HepG2 (cell line): ENCODE data around the gene COPS4. TPM values are rescaled to one million over a fixed set of nuclear protein-coding genes. Genes with fewer than 3 reads are reported as not detected.

Experiments
- ATAC-seq: fragments of 200-7000 bp; cut with Tn5 transposase; 3 replicates; pipeline ENCODE4 v1.9.1; 2020; ENCODE audit warnings: mild to moderate bottlenecking, moderate library complexity
- BruUV-seq: library from RNA; stranded (reverse); fragments of 400-500 nt; replicated peaks from 2 replicates; lab custom pipeline; 2021; lab: Mats Ljungman, UMichigan
- CTCF ChIA-PET: fragments of 300-600 bp; formaldehyde crosslinking; extraction: SDS; loops from one replicate; lab custom pipeline; 2021; ENCODE audit warnings: low total read pairs, inconsistent platforms, low intra/inter-chr PET ratio; lab: Yijun Ruan, JAX
- POLR2A ChIA-PET: fragments of 350-600 bp; sonication (Branson Sonifier 250); formaldehyde crosslinking; loops from one replicate; lab custom pipeline; 2020; ENCODE audit warnings: antibody characterized with exemption, inconsistent platforms; lab: Yijun Ruan, JAX
- DNase-seq: peaks from one replicate; pipeline ENCODE4 v3.0.0-alpha.2; 2015; ENCODE audit warnings: low spot score
- FAIRE-seq: peaks from 3 replicates; lab custom pipeline; 2011; peaks lifted over from hg19 to GRCh38; lab: Jason Lieb, UNC
- H2AFZ ChIP-seq: one replicate; pipeline ENCODE4 v1.6.1; 2011; ENCODE audit warnings: low read length, inconsistent platforms
- H3K27ac ChIP-seq: fragments of 300-600 bp; 3 replicates; pipeline ENCODE4 v1.8.0; 2011; ENCODE audit warnings: mixed run types, mild to moderate bottlenecking, mixed read lengths, low read length, inconsistent platforms; ENCODE audit not compliant: insufficient read depth; ENCODE audit errors: extremely low read length
- H3K27me3 ChIP-seq, 2 experiments: fragments of 200-600 bp in 1 of 2; 2 replicates in 1 of 2; 3 replicates in 1 of 2; pipeline versions ENCODE4 v1.6.0 to v1.8.0; 2011; ENCODE audit warnings: low read length in 2 of 2, mild to moderate bottlenecking in 2 of 2, moderate library complexity in 2 of 2, inconsistent platforms in 1 of 2; ENCODE audit not compliant: insufficient read depth in 2 of 2, control insufficient read depth in 1 of 2
- H3K36me3 ChIP-seq, 2 experiments: fragments of 200-600 bp in 1 of 2; replicated peaks in 1 of 2; 2 replicates in 1 of 2; 3 replicates in 1 of 2; pipeline versions ENCODE4 v1.5.1 to v1.8.0; 2011; ENCODE audit warnings: low read length in 2 of 2, inconsistent platforms in 1 of 2; ENCODE audit not compliant: insufficient read depth in 2 of 2, control insufficient read depth in 1 of 2
- H3K4me1 ChIP-seq: 2 replicates; pipeline ENCODE4 v1.5.1; 2012; ENCODE audit warnings: low read length, inconsistent platforms; ENCODE audit not compliant: insufficient read depth
- H3K4me2 ChIP-seq: 2 replicates; pipeline ENCODE4 v1.6.0; 2011; ENCODE audit warnings: low read depth, low read length, inconsistent platforms
- H3K4me3 ChIP-seq, 3 experiments: fragments of 200-600 bp in 1 of 3; sonication (generic), shearing (Covaris generic) in 1 of 3; replicated peaks in 1 of 3; 2 replicates each; pipeline ENCODE4 v1.5.1; 2011 to 2016; ENCODE audit warnings: low read length in 3 of 3, inconsistent platforms in 2 of 3, low read depth in 2 of 3, mild to moderate bottlenecking in 2 of 3, control low read depth in 1 of 3, mixed read lengths in 1 of 3; ENCODE audit not compliant: insufficient read depth in 1 of 3
- H3K79me2 ChIP-seq: one replicate; pipeline ENCODE4 v1.6.1; 2011; ENCODE audit warnings: low read length, inconsistent platforms; ENCODE audit not compliant: insufficient read depth
- H3K9ac ChIP-seq: 2 replicates; pipeline ENCODE4 v1.6.0; 2011; ENCODE audit warnings: mild to moderate bottlenecking, low read depth, low read length, inconsistent platforms; ENCODE audit not compliant: insufficient read depth
- H3K9me3 ChIP-seq: 2 replicates; pipeline ENCODE4 v1.5.1; 2012; ENCODE audit warnings: mild to moderate bottlenecking, low read length
- H4K20me1 ChIP-seq: 2 replicates; pipeline ENCODE4 v1.6.0; 2011; ENCODE audit warnings: inconsistent platforms, mild to moderate bottlenecking, low read length, moderate library complexity; ENCODE audit not compliant: insufficient read depth
- GMEB2 ChIP-seq: IDR thresholded peaks from 2 replicates; pipeline ENCODE4 v1.6.1; 2016; ENCODE audit warnings: missing biosample characterization, missing genetic modification reagents, low read depth
- MTF1 ChIP-seq: sonication (generic); formaldehyde crosslinking; IDR thresholded peaks from 2 replicates; pipeline ENCODE4 v1.5.0; 2020; ENCODE audit warnings: missing genetic modification reagents
- PCBP2 ChIP-seq: fragments of 200-400 bp; formaldehyde crosslinking; optimal IDR thresholded peaks from 2 replicates; pipeline ENCODE3; 2018; ENCODE audit warnings: low read length, low read depth; ENCODE audit not compliant: poor library complexity, severe bottlenecking
- SAP130 ChIP-seq: IDR thresholded peaks from 2 replicates; pipeline ENCODE4 v1.6.1; 2016; ENCODE audit warnings: low read depth
- SMAD9 ChIP-seq: sonication (generic); formaldehyde crosslinking; IDR thresholded peaks from 2 replicates; pipeline ENCODE4 v1.5.1; 2020; ENCODE audit warnings: mild to moderate bottlenecking, missing genetic modification reagents
- SUZ12 ChIP-seq: fragments of 150-350 bp; IDR thresholded peaks from 2 replicates; pipeline ENCODE4 v1.6.1; 2014; ENCODE audit warnings: low read depth, low read length
- TBX2 ChIP-seq: sonication (generic); formaldehyde crosslinking; IDR thresholded peaks from 2 replicates; pipeline ENCODE4 v1.5.0; 2020; ENCODE audit warnings: missing genetic modification reagents, mild to moderate bottlenecking, borderline replicate concordance
- ZBTB7B ChIP-seq: sonication (generic); formaldehyde crosslinking; IDR thresholded peaks from 2 replicates; pipeline ENCODE4 v1.4.0; 2020; ENCODE audit warnings: missing genetic modification reagents
- ZKSCAN5 ChIP-seq: sonication (generic); formaldehyde crosslinking; IDR thresholded peaks from 2 replicates; pipeline ENCODE4 v1.5.1; 2020; ENCODE audit warnings: mild to moderate bottlenecking, missing genetic modification reagents
- ZNF260 ChIP-seq: sonication (generic); formaldehyde crosslinking; IDR thresholded peaks from 2 replicates; pipeline ENCODE4 v1.4.0; 2020; ENCODE audit warnings: missing genetic modification reagents, low read depth, mild to moderate bottlenecking, borderline replicate concordance
- ZNF501 ChIP-seq: sonication (generic); formaldehyde crosslinking; IDR thresholded peaks from 2 replicates; pipeline ENCODE4 v1.5.1; 2020; ENCODE audit warnings: mild to moderate bottlenecking, moderate library complexity, missing genetic modification reagents
- ZNF574 ChIP-seq: sonication (generic); formaldehyde crosslinking; IDR thresholded peaks from 2 replicates; pipeline ENCODE4 v1.4.0; 2020; ENCODE audit warnings: missing genetic modification reagents
- ZNF780A ChIP-seq: sonication (generic); formaldehyde crosslinking; IDR thresholded peaks from 2 replicates; pipeline ENCODE4 v1.8.0; 2022; ENCODE audit warnings: mild to moderate bottlenecking, missing genetic modification reagents, moderate library complexity
- ZNF781 ChIP-seq: sonication (generic); formaldehyde crosslinking; IDR thresholded peaks from 2 replicates; pipeline ENCODE4 v1.5.1; 2020; ENCODE audit warnings: borderline replicate concordance, mild to moderate bottlenecking, missing genetic modification reagents; ENCODE audit errors: not compliant biosample characterization
- WGBS: methylation state at CpG from one replicate; pipeline ENCODE4 v1.1.6; 2017; ENCODE audit warnings: low lambda C conversion rate; 5-methylcytosine and 5-hydroxymethylcytosine counted together
- in situ Hi-C: cut with HindIII; loops from 2 replicates; pipeline ENCODE4 v1.10.0; 2017; ENCODE audit warnings: low pct_unique_long_range_greater_than_20kb; ENCODE audit not compliant: extremely low pct_ligation_motif_present
- intact Hi-C: fragments of 100-400 bp; cut with micrococcal nuclease; formaldehyde crosslinking; loops from one replicate; pipeline ENCODE4 v1.10.0; 2022; ENCODE audit not compliant: unreplicated experiment
- polyA plus RNA-seq, 8 experiments: library from polyadenylated mRNA; depleted of rRNA in 3 of 8; stranded (reverse) in 7 of 8; unstranded in 1 of 8; fragments of >200 nt; fragmentation: Illumina TruSeq in 4 of 8; extraction: Trizol in 4 of 8; gene quantifications; 2 replicates each; pipeline versions ENCODE4 v1.2.1 to v1.2.3, GENCODE V29; 2011 to 2016; ENCODE audit warnings: low read depth in 4 of 8, missing spikeins in 1 of 8, mixed read lengths in 1 of 8; ENCODE audit not compliant: insufficient read depth in 1 of 8
- total RNA-seq, 5 experiments: library from RNA; depleted of rRNA; stranded (reverse); fragments of >200 nt; fragmentation: Illumina TruSeq; extraction: Trizol; gene quantifications; 2 replicates each; pipeline ENCODE4 v1.2.3, GENCODE V29; 2016; ENCODE audit warnings: low read depth in 1 of 5

The COPS4 gene
- total and polyA plus RNA-seq, 2 of the 13 experiments (the other 11 are each of a cell fraction or from before 2014, with no cell fraction given), result 28.8 to 52.5 TPM

- Histone ChIP-seq H3K4me3 (peak overlapping the region in 2 of 3 experiments; percentile 19 to 95; a peak in 2 of 6 replicates), H3K9me3 (no peaks in the 10 kb centered on the region), H3K27ac (no peak overlapping the region), H3K79me2 (peaks cover 61% of the 10 kb centered on the region), H3K4me2 (peak overlapping the region; percentile 73), H3K27me3 (no peaks in the 10 kb centered on the region; a peak in 2 of 5 replicates), H3K36me3 (peaks cover 0 to 4% of the 10 kb centered on the region in 2 experiments; a peak in 1 of 5 replicates), H3K9ac (peak overlapping the region; percentile 38), H4K20me1 (no peaks in the 10 kb centered on the region), H2AFZ (no peak overlapping the region), H3K4me1 (peaks cover 35% of the 10 kb centered on the region)
- FAIRE-seq, result no peak
- 81% methylated on average over 5 of the region's 5 CpGs for WGBS
- ChIA-PET CTCF (no interaction called here), POLR2A (interaction anchor here (1.4 kb wide), 1 partner anchor 24 kb away, joined by 6 read pairs; no protein-coding TSS in a partner anchor)
- no peak for DNase-seq
- intact Hi-C loops (no loop called here), in situ Hi-C loops (no loop called here)
- BruUV-seq, result no TSS peak
- TF ChIP-seq ZBTB7B (CRISPR knock-in tag) (no peak), MTF1 (CRISPR knock-in tag) (no peak), SAP130 (CRISPR knock-in tag) (0 out of 2 replicates have a peak, but pooled peaks have one; percentile 26)
- ATAC-seq, result no peak
Observed at GRCh38 chr4:83036991-83037665, 2.1 kb downstream of the COPS4 start.

DNA sequence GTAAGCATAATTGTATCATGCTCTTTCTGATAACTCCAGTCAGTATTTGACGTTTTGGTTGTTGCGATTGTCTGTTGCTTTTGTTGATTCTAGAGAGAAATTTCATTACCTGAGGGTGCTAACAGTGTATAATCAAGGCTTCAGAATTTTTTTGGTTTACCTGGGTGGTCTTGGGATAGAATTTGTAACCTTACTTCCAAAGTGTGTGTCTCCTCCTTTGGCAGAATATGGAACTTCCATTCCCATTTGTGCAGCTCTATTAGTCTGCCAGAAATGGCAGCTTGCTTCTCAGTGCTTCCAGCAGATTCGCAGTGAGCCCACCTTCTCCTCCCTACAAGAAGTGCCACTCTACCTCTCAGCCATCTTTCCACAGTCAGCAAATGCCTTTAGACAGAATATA is 5.3 kb downstream of the COPS4 start:
- H3K9ac ChIP-seq, result no peak overlapping the region
- no TSS peak for BruUV-seq
- in situ Hi-C loops, result no loop called here
- TF ChIP-seq TBX2 (no peak), ZNF260 (no peak), PCBP2 (no peak), ZNF781 (CRISPR knock-in tag) (no peak), ZNF501 (CRISPR knock-in tag) (no peak), SMAD9 (no peak), ZKSCAN5 (CRISPR knock-in tag) (no peak), ZNF780A (CRISPR knock-in tag) (no peak), SUZ12 (no peak), GMEB2 (CRISPR knock-in tag) (no peak), ZNF574 (CRISPR knock-in tag) (no peak)

More for the DNA sequence above, 5.3 kb downstream of the COPS4 start:
- POLR2A ChIA-PET, result interaction anchor here (0.7 kb wide), 1 partner anchor 244 kb away, joined by 3 read pairs; the partner anchor contains the start of gene COQ2
- H2AFZ ChIP-seq, result no peak overlapping the region
- CTCF ChIA-PET, result no interaction called here
- FAIRE-seq (no peak), ATAC-seq (no peak), DNase-seq (no peak)
- no peaks in the 10 kb centered on the region for H4K20me1 ChIP-seq
- peaks cover 0 to 4% of the 10 kb centered on the region in 2 experiments; a peak in 1 of 5 replicates for H3K36me3 ChIP-seq
- H3K4me1 ChIP-seq, result peaks cover 35% of the 10 kb centered on the region
- WGBS, result 96% methylated on average over 3 of the region's 3 CpGs
- H3K9me3 ChIP-seq, result no peaks in the 10 kb centered on the region
- no peak overlapping the region for H3K4me2 ChIP-seq
- no peaks in the 10 kb centered on the region; a peak in 2 of 5 replicates for H3K27me3 ChIP-seq
- H3K4me3 ChIP-seq, result no peak overlapping the region
- intact Hi-C loops, result no loop called here
- peaks cover 66% of the 10 kb centered on the region for H3K79me2 ChIP-seq
- no peak overlapping the region for H3K27ac ChIP-seq
